Suprapubic skin (tissue), 4 donors: Measurements from ENCODE around the gene EMD.

Experiments
- CTCF ChIP-seq, 2 donors: fragments of 200-600 bp in 1 of 2; fragments of 450-650 bp in 1 of 2; sonication (generic) in 1 of 2; IDR thresholded peaks; one replicate each; pipeline ENCODE4 v1.5.1; 2016 to 2019; ENCODE audit warnings: antibody characterized with exemption in 2 of 2, mild to moderate bottlenecking in 1 of 2, moderate library complexity in 1 of 2
- EP300 ChIP-seq: sonication (generic); formaldehyde crosslinking; IDR thresholded peaks from one replicate; pipeline ENCODE4 v1.6.1; 2017; ENCODE audit warnings: antibody characterized with exemption
- POLR2A ChIP-seq, 2 donors: fragments of 450-650 bp; IDR thresholded peaks; one replicate each; pipeline ENCODE4 v1.6.1; 2017; ENCODE audit warnings: antibody characterized with exemption in 2 of 2, mild to moderate bottlenecking in 2 of 2, moderate library complexity in 2 of 2
- POLR2AphosphoS5 ChIP-seq, 3 donors: sonication (generic); formaldehyde crosslinking; IDR thresholded peaks; one replicate each; pipeline ENCODE4 v1.6.1; 2017; ENCODE audit warnings: antibody characterized with exemption in 3 of 3

GRCh38 chrX:154358011-154358410, 21.1 kb upstream of the EMD start:
- TF ChIP-seq CTCF (IDR thresholded peaks at IDR 0.05), result no peak
- no peak for TF ChIP-seq POLR2A (IDR thresholded peaks at IDR 0.05)
- no peak for TF ChIP-seq EP300
- no peak for TF ChIP-seq POLR2AphosphoS5 (IDR thresholded peaks at IDR 0.05)
